ENCODE data around the gene ATP4A. TPM values are rescaled to one million over a fixed set of nuclear protein-coding genes. Genes with fewer than 3 reads are reported as not detected.

ATP4A gene
- total RNA-seq, 2 donors from 2014 or later = 8.2 TPM; not detected in 1

DNA sequence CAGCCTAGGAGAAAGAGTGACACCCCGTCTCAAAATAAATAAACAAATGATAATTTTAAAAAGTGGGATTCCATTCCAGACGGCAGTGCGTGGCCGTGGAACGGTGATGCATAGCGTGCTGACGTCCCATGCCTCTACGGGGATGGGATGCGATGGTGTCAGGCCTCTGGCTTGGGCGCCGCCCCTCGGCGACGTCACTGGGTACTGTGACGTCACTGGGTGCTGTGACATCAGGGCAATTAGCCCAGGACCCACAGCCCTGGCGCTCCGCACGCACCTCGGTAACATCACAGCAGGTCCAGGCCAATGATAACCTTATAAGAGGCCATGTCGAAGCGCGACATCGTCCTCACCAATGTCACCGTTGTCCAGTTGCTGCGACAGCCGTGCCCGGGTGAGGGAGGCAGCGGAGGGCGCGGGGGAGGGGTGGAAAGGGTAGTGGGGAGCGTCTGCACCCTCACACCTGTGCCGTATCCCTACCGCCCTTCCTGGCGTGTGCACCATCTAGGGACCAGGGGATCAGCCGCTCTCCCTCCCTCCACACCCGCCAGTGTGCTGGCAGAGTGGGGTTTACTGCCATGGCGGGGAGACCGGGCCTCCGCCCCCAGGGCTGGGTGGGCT lies 30.1 kb downstream of the ATP4A start, which contains the start of gene GAPDHS:
GAPDHS (plus strand) TSS at position 256 of the 621 bp plus-strand sequence; CDS start at position 328, 72 bp downstream.
- H3K27me3 ChIP-seq = no peaks in the 10 kb centered on the region
- H3K9me3 ChIP-seq = no peaks in the 10 kb centered on the region
- H3K27ac ChIP-seq = no peak within 1 kb of the TSS
- DNase-seq (no peak), ATAC-seq (no peak)
- no peak within 1 kb of the TSS for H3K4me3 ChIP-seq
- no peaks in the 10 kb centered on the region for H3K36me3 ChIP-seq (replicated peaks in 1 of 2; ENCODE audit: insufficient read depth in 1 of 2, low read depth in 2 of 2)
- intact Hi-C loops (cut with DNase I) = no loop called here
- WGBS, 2 donors = 31 to 45% methylated on average over 15 to 38 of the region's 39 CpGs
- TF ChIP-seq, protein P1, sequence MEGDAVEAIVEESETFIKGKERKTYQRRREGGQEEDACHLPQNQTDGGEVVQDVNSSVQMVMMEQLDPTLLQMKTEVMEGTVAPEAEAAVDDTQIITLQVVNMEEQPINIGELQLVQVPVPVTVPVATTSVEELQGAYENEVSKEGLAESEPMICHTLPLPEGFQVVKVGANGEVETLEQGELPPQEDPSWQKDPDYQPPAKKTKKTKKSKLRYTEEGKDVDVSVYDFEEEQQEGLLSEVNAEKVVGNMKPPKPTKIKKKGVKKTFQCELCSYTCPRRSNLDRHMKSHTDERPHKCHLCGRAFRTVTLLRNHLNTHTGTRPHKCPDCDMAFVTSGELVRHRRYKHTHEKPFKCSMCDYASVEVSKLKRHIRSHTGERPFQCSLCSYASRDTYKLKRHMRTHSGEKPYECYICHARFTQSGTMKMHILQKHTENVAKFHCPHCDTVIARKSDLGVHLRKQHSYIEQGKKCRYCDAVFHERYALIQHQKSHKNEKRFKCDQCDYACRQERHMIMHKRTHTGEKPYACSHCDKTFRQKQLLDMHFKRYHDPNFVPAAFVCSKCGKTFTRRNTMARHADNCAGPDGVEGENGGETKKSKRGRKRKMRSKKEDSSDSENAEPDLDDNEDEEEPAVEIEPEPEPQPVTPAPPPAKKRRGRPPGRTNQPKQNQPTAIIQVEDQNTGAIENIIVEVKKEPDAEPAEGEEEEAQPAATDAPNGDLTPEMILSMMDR (IDR thresholded peaks at IDR 0.05) = no peak
- TF ChIP-seq POLR2A (IDR thresholded peaks at IDR 0.05) = no peak
- H3K4me1 ChIP-seq = peaks cover 9% of the 10 kb centered on the region

DNA sequence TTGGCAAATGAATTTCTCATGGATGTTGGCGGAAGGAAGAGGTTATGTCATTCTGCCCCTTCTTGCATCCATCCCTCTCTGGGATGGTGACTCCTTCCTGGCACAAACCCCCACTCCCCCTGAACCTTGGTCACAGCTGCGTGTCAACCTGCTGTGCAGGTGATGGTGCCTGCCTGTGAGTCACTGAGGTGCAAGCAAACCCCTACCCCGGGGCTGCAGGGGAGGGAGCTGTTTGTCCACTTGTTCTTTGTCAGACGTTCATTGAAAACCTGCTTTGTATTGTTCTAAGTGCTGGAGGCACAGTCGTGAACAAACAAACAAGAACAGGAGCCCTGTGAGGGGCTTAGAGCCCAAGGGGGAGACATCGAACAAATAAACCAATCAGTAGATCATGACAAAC lies 32.2 kb downstream of the ATP4A start:
- 27 to 32% methylated on average over 6 of the region's 6 CpGs for WGBS, 2 donors
- Histone ChIP-seq H3K4me1 (peaks cover 9% of the 10 kb centered on the region), H3K9me3 (no peaks in the 10 kb centered on the region), H3K36me3 (replicated peaks in 1 of 2; ENCODE audit: insufficient read depth in 1 of 2, low read depth in 2 of 2) (no peaks in the 10 kb centered on the region), H3K27me3 (no peaks in the 10 kb centered on the region), H3K27ac (no peak overlapping the region), H3K4me3 (no peak overlapping the region)
- intact Hi-C loops (cut with DNase I) = no loop called here
- ATAC-seq (no peak), DNase-seq (no peak)
- TF ChIP-seq, protein P1 (IDR thresholded peaks at IDR 0.05) = no peak
- TF ChIP-seq POLR2A (IDR thresholded peaks at IDR 0.05) = no peak

DNA sequence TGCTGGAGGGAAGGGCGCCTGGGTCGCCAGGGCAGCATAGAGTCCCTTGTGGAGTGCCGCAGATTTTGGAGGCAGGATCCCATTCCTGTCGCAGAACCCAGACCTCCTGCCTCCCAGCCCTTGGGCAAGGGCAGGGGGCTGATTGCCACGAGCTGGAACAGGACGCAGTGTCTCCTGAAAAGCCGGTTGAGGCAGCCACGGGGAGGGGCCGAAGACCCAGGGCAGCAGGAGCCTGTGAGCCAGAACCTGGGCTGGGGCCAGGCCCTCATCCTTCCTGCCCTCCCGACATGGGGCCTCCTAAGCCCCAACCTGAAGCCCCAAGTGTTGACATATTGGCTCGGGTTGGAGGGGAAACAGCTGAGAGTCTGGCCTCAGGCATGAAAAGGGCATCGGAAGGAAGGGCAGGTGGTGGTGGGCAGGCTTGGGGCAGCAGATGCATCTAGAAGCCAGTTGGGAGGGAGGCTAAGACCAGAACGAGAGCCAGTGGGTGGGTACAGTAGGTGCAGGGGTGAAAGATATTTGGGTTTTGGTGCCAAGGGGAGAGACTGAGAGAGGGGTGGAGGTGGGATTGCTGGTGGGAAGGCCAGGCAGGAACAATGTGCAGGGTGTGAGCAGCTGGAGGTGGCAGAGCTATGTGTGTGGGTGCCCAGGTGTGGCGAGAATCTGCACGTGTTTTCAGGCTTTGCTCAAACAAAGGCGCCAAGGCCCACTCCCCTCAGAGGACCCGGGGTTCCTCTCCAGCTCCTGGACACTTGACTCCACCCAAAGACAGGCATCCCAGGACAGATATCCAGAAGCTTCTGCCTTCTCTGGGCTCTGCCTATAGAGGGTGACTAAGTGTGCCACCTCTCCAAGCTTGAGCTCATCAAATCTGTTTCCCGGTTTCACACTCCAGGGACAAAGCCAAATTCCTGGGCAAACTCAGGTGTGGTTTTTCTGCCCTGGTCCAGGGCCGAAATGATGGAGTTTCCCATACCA lies 33.9 kb downstream of the ATP4A start:
- Histone ChIP-seq H3K27me3 (no peaks in the 10 kb centered on the region), H3K4me3 (no peak overlapping the region)
- no peak for ATAC-seq

DNA sequence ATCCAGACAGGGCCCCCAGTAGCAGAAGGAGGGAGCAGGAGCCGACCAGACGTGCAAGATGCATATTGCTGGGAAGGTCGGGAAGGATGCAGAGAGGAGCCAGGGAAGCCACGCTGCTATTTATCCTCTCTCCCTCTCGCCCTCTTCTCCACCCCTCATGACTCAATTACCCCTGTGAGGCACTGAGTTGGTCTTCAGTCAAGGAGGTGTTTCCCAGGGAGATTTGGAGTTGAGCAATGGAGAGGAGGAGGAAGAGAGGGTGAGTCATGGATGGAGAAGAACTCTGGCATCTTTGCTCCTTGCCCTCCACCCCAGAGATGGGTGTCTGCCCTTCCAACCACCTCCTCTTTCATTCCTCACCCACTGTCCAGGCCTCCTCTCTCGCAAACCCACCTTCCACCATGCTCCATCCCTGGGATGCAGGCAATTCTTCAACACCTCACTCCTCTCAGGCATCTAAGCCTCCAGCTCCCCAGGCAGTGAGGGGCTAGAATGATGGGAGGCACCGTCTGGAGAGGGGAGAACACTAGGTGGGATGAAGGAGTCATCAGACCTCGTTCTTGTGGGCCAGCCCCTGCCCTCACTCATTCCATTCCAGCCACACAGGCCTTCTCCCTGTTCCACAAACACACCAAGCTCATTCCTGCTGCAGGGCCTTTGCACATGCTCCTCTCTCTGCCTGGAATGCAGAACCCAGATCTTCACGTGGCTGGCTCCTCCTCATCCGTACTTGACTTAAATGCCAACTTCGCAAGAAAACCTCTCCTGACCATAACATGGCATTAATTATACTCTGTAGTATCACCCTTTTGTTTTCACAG lies 35.0 kb downstream of the ATP4A start, which contains the start of gene SBSN:
SBSN (minus strand) TSS at position 94 of the 821 bp plus-strand sequence; CDS start at position 64, 30 bp downstream.
- no peaks in the 10 kb centered on the region for H3K36me3 ChIP-seq (replicated peaks in 1 of 2; ENCODE audit: insufficient read depth in 1 of 2, low read depth in 2 of 2)
- WGBS, 2 donors = 60% methylated on average over 11 of the region's 11 CpGs
- no peak for TF ChIP-seq POLR2A (IDR thresholded peaks at IDR 0.05)
- TF ChIP-seq, protein P1 (IDR thresholded peaks at IDR 0.05) = no peak
- H3K27me3 ChIP-seq = no peaks in the 10 kb centered on the region
- ATAC-seq (no peak), DNase-seq (no peak)
- intact Hi-C loops (cut with DNase I) = no loop called here
- H3K27ac ChIP-seq = no peak within 1 kb of the TSS
- H3K4me1 ChIP-seq = peaks cover under 1% of the 10 kb centered on the region
- no peaks in the 10 kb centered on the region for H3K9me3 ChIP-seq
- no peak within 1 kb of the TSS for H3K4me3 ChIP-seq

More for the DNA sequence above, 33.9 kb downstream of the ATP4A start:
- peaks cover 9% of the 10 kb centered on the region for H3K4me1 ChIP-seq
- TF ChIP-seq, protein P1 (IDR thresholded peaks at IDR 0.05) = no peak
- no peak for TF ChIP-seq POLR2A (IDR thresholded peaks at IDR 0.05)
- no peaks in the 10 kb centered on the region for H3K9me3 ChIP-seq
- H3K36me3 ChIP-seq (replicated peaks in 1 of 2; ENCODE audit: insufficient read depth in 1 of 2, low read depth in 2 of 2) = no peaks in the 10 kb centered on the region
- intact Hi-C loops (cut with DNase I) = no loop called here
- 45 to 48% methylated on average over 16 to 18 of the region's 19 CpGs for WGBS, 2 donors
- H3K27ac ChIP-seq = no peak overlapping the region
- no peak for DNase-seq
